ENCODE data around the gene TAF4. TPM values are rescaled to one million over a fixed set of nuclear protein-coding genes. Genes with fewer than 3 reads are reported as not detected.

TAF4 gene
- total and polyA plus RNA-seq, 7 experiments from 2014 or later, result 0.74 to 43.7 (median 20.8) TPM

- no peak overlapping the region for H3K27ac ChIP-seq (ENCODE audit: low read depth, low read length)
- no peaks in the 10 kb centered on the region for H3K27me3 ChIP-seq (ENCODE audit: control insufficient read depth in 2 of 2, insufficient read depth in 2 of 2, low read length in 2 of 2)
- H3K36me3 Mint-ChIP-seq, result no peaks in the 10 kb centered on the region
- DNase-seq (no peak), ATAC-seq (no peak)
- H3K4me1 ChIP-seq (ENCODE audit: control insufficient read depth in 2 of 2, insufficient read depth in 2 of 2, low read length in 2 of 2), result no peaks in the 10 kb centered on the region
- no peaks in the 10 kb centered on the region for H3K27me3 Mint-ChIP-seq
- H3K36me3 ChIP-seq (ENCODE audit: control insufficient read depth in 2 of 3, insufficient read depth in 3 of 3, low read length in 3 of 3), result no peaks in the 10 kb centered on the region
- H3K9me3 ChIP-seq (ENCODE audit: control insufficient read depth in 2 of 3, low read length in 3 of 3), result no peaks in the 10 kb centered on the region
- no peaks in the 10 kb centered on the region for H3K4me1 Mint-ChIP-seq
- intact Hi-C loops (cut with micrococcal nuclease), result no loop called here
- no peak overlapping the region for H3K4me3 Mint-ChIP-seq
- H3K4me3 ChIP-seq (ENCODE audit: low read length), result no peak overlapping the region
- POLR2A ChIA-PET, result no interaction called here
- no peak overlapping the region for H3K27ac Mint-ChIP-seq
- H3K9me3 Mint-ChIP-seq, result no peaks in the 10 kb centered on the region
- CTCF ChIA-PET, result no interaction called here
These were observed 123.2 kb downstream of the TAF4 start for GRCh38 chr20:61942526-61942925.

- ChIA-PET CTCF (no interaction called here), POLR2A (no interaction called here)
- Mint-ChIP-seq H3K36me3 (no peaks in the 10 kb centered on the region), H3K9me3 (no peaks in the 10 kb centered on the region), H3K27me3 (peaks cover 0 to 4% (median 0%) of the 10 kb centered on the region in 5 donors), H3K4me3 (no peak overlapping the region), H3K4me1 (no peaks in the 10 kb centered on the region), H3K27ac (no peak overlapping the region)
- no peaks in the 10 kb centered on the region for H3K27me3 ChIP-seq (ENCODE audit: control insufficient read depth in 2 of 2, insufficient read depth in 2 of 2, low read length in 2 of 2)
- no peaks in the 10 kb centered on the region for H3K4me1 ChIP-seq (ENCODE audit: control insufficient read depth in 2 of 2, insufficient read depth in 2 of 2, low read length in 2 of 2)
- H3K9me3 ChIP-seq (ENCODE audit: control insufficient read depth in 2 of 3, low read length in 3 of 3), result no peaks in the 10 kb centered on the region
- ATAC-seq (no peak), DNase-seq (peak in 2 of 9 donors; percentile 2 to 7)
- H3K27ac ChIP-seq (ENCODE audit: low read depth, low read length), result no peak overlapping the region
- intact Hi-C loops (cut with micrococcal nuclease), result no loop called here
- no peak overlapping the region for H3K4me3 ChIP-seq (ENCODE audit: low read length)
- no peaks in the 10 kb centered on the region for H3K36me3 ChIP-seq (ENCODE audit: control insufficient read depth in 2 of 3, insufficient read depth in 3 of 3, low read length in 3 of 3)
These were observed 123.8 kb downstream of the TAF4 start for GRCh38 chr20:61941721-61942405.

GRCh38 chr20:61940976-61941720, 124.5 kb downstream of the TAF4 start:
- Histone ChIP-seq H3K27me3 (ENCODE audit: control insufficient read depth in 2 of 2, insufficient read depth in 2 of 2, low read length in 2 of 2) (no peaks in the 10 kb centered on the region), H3K4me1 (ENCODE audit: control insufficient read depth in 2 of 2, insufficient read depth in 2 of 2, low read length in 2 of 2) (no peaks in the 10 kb centered on the region), H3K9me3 (ENCODE audit: control insufficient read depth in 2 of 3, low read length in 3 of 3) (no peaks in the 10 kb centered on the region), H3K27ac (ENCODE audit: low read depth, low read length) (no peak overlapping the region), H3K4me3 (ENCODE audit: low read length) (no peak overlapping the region), H3K36me3 (ENCODE audit: control insufficient read depth in 2 of 3, insufficient read depth in 3 of 3, low read length in 3 of 3) (no peaks in the 10 kb centered on the region)
- H3K4me1 Mint-ChIP-seq, result no peaks in the 10 kb centered on the region
- POLR2A ChIA-PET, result no interaction called here
- ATAC-seq (no peak), DNase-seq (no peak)
- H3K27me3 Mint-ChIP-seq, result peaks cover 0 to 9% (median 0%) of the 10 kb centered on the region in 5 donors
- no peak overlapping the region for H3K27ac Mint-ChIP-seq
- CTCF ChIA-PET, result no interaction called here
- H3K4me3 Mint-ChIP-seq, result no peak overlapping the region
- no peaks in the 10 kb centered on the region for H3K36me3 Mint-ChIP-seq
- intact Hi-C loops (cut with micrococcal nuclease), result no loop called here
- no peaks in the 10 kb centered on the region for H3K9me3 Mint-ChIP-seq

- no peak for ATAC-seq
- POLR2A ChIA-PET, result no interaction called here
- Histone ChIP-seq H3K4me3 (ENCODE audit: low read length) (no peak overlapping the region), H3K9me3 (ENCODE audit: control insufficient read depth in 2 of 3, low read length in 3 of 3) (no peaks in the 10 kb centered on the region), H3K27me3 (ENCODE audit: control insufficient read depth in 2 of 2, insufficient read depth in 2 of 2, low read length in 2 of 2) (no peaks in the 10 kb centered on the region), H3K36me3 (ENCODE audit: control insufficient read depth in 2 of 3, insufficient read depth in 3 of 3, low read length in 3 of 3) (no peaks in the 10 kb centered on the region), H3K4me1 (ENCODE audit: control insufficient read depth in 2 of 2, insufficient read depth in 2 of 2, low read length in 2 of 2) (no peaks in the 10 kb centered on the region), H3K27ac (ENCODE audit: low read depth, low read length) (no peak overlapping the region)
- H3K4me1 Mint-ChIP-seq, result no peaks in the 10 kb centered on the region
- H3K36me3 Mint-ChIP-seq, result no peaks in the 10 kb centered on the region
- H3K27ac Mint-ChIP-seq, result no peak overlapping the region
- CTCF ChIA-PET, result no interaction called here
- no peak for DNase-seq
- no peaks in the 10 kb centered on the region for H3K9me3 Mint-ChIP-seq
- intact Hi-C loops (cut with micrococcal nuclease), result no loop called here
- peaks cover 0 to 9% (median 0%) of the 10 kb centered on the region in 5 donors for H3K27me3 Mint-ChIP-seq
- H3K4me3 Mint-ChIP-seq, result no peak overlapping the region
These were observed 125.2 kb downstream of the TAF4 start for GRCh38 chr20:61940491-61940890.

- H3K36me3 ChIP-seq (ENCODE audit: control insufficient read depth in 2 of 3, insufficient read depth in 3 of 3, low read length in 3 of 3), result no peaks in the 10 kb centered on the region
- H3K4me3 Mint-ChIP-seq, result no peak overlapping the region
- no peaks in the 10 kb centered on the region for H3K4me1 ChIP-seq (ENCODE audit: control insufficient read depth in 2 of 2, insufficient read depth in 2 of 2, low read length in 2 of 2)
- no peak overlapping the region for H3K27ac ChIP-seq (ENCODE audit: low read depth, low read length)
- peak overlapping the region in 1 of 9 donors; percentile 56 for H3K27ac Mint-ChIP-seq
- H3K27me3 Mint-ChIP-seq, result peaks cover 0 to 12% (median 0%) of the 10 kb centered on the region in 5 donors
- H3K9me3 ChIP-seq (ENCODE audit: control insufficient read depth in 2 of 3, low read length in 3 of 3), result no peaks in the 10 kb centered on the region
- no peak for ATAC-seq
- H3K36me3 Mint-ChIP-seq, result no peaks in the 10 kb centered on the region
- no peaks in the 10 kb centered on the region for H3K4me1 Mint-ChIP-seq
- DNase-seq, result no peak
- no peaks in the 10 kb centered on the region for H3K9me3 Mint-ChIP-seq
- intact Hi-C loops (cut with micrococcal nuclease), result no loop called here
- H3K27me3 ChIP-seq (ENCODE audit: control insufficient read depth in 2 of 2, insufficient read depth in 2 of 2, low read length in 2 of 2), result no peaks in the 10 kb centered on the region
- CTCF ChIA-PET, result interaction anchor here (1.1 kb wide), 1 partner anchor 9 kb away, joined by 3 read pairs; no protein-coding TSS in a partner anchor
- POLR2A ChIA-PET, result no interaction called here
- no peak overlapping the region for H3K4me3 ChIP-seq (ENCODE audit: low read length)
These were observed 125.9 kb downstream of the TAF4 start for GRCh38 chr20:61939691-61940360.

- Mint-ChIP-seq H3K27ac (peak overlapping the region in 1 of 9 donors; percentile 56), H3K27me3 (peaks cover 0 to 13% (median 0%) of the 10 kb centered on the region in 5 donors), H3K4me1 (no peaks in the 10 kb centered on the region), H3K4me3 (no peak overlapping the region), H3K9me3 (no peaks in the 10 kb centered on the region), H3K36me3 (no peaks in the 10 kb centered on the region)
- H3K27ac ChIP-seq (ENCODE audit: low read depth, low read length), result no peak overlapping the region
- H3K4me1 ChIP-seq (ENCODE audit: control insufficient read depth in 2 of 2, insufficient read depth in 2 of 2, low read length in 2 of 2), result no peaks in the 10 kb centered on the region
- no peaks in the 10 kb centered on the region for H3K9me3 ChIP-seq (ENCODE audit: control insufficient read depth in 2 of 3, low read length in 3 of 3)
- ChIA-PET CTCF (interaction anchor here (1.1 kb wide), 1 partner anchor 10 kb away, joined by 3 read pairs; no protein-coding TSS in a partner anchor), POLR2A (no interaction called here)
- no peak overlapping the region for H3K4me3 ChIP-seq (ENCODE audit: low read length)
- H3K27me3 ChIP-seq (ENCODE audit: control insufficient read depth in 2 of 2, insufficient read depth in 2 of 2, low read length in 2 of 2), result no peaks in the 10 kb centered on the region
- ATAC-seq (no peak), DNase-seq (no peak)
- no peaks in the 10 kb centered on the region for H3K36me3 ChIP-seq (ENCODE audit: control insufficient read depth in 2 of 3, insufficient read depth in 3 of 3, low read length in 3 of 3)
- intact Hi-C loops (cut with micrococcal nuclease), result no loop called here
These were observed 126.6 kb downstream of the TAF4 start for GRCh38 chr20:61938839-61939690.

Data from naive thymus-derived CD4-positive, alpha-beta T cell (primary cell).